HG02885 (cell line): ENCODE measurements around the gene AGPAT3.

Source experiments
- ATAC-seq: cut with Tn5 transposase; IDR thresholded peaks from one replicate; pipeline ENCODE4 v1.9.1; 2021; ENCODE audit warnings: mild to moderate bottlenecking; ENCODE audit not compliant: unreplicated experiment, poor library complexity

Gene AGPAT3

GRCh38 chr21:43985690-43986251 is 120.7 kb downstream of the AGPAT3 start:
- no peak for ATAC-seq

- no peak for ATAC-seq
Measured at GRCh38 chr21:43986544-43987451, 121.8 kb downstream of the AGPAT3 start.

DNA sequence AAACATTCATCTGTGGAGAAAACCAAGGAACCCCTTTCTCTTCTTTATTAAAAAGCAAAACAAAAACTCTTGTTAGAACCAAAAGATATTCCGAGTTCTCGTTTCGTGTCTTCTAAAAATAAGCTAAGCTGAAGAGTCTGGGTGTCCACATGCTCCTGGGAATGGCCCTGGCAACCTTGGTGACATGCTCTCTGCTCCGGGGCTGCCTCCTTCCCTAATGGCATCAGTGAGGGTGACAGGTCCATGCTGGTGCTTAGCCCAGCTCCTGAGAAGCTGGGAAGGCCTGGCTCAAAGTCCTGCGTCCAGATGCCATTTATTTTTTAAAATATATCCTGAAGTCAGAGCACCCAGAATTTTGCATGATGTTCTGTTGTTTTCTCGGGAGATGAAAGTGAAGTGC is 122.5 kb downstream of the AGPAT3 start:
- no peak for ATAC-seq

GRCh38 chr21:43988016-43988415 is 123.0 kb downstream of the AGPAT3 start:
- no peak for ATAC-seq

GRCh38 chr21:43988506-43989230 is 123.6 kb downstream of the AGPAT3 start:
- ATAC-seq = no peak

- no peak for ATAC-seq
Measured at GRCh38 chr21:43989401-43989800, 124.4 kb downstream of the AGPAT3 start.

GRCh38 chr21:43991447-43991991 is 126.5 kb downstream of the AGPAT3 start:
- no peak for ATAC-seq

DNA sequence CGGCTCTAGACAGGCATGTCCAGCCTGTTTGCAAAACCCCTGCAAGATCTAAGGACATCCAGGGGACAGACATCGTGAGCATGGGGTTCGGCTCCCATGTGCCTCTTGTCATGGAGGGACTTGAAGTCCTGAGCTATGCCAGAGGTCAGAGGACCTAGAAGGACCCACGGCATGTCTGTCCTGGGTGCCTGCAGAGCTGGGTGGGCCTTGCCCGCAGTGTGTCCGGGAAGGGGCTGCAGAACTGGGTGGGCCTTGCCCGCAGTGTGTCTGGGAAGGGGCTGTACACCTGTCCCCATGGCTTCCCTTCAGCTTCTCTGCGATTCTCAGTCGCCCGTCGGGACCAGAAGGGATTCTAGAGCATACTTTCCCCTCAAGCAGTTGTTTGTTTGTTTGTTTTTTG is 127.1 kb downstream of the AGPAT3 start:
- ATAC-seq = no peak

DNA sequence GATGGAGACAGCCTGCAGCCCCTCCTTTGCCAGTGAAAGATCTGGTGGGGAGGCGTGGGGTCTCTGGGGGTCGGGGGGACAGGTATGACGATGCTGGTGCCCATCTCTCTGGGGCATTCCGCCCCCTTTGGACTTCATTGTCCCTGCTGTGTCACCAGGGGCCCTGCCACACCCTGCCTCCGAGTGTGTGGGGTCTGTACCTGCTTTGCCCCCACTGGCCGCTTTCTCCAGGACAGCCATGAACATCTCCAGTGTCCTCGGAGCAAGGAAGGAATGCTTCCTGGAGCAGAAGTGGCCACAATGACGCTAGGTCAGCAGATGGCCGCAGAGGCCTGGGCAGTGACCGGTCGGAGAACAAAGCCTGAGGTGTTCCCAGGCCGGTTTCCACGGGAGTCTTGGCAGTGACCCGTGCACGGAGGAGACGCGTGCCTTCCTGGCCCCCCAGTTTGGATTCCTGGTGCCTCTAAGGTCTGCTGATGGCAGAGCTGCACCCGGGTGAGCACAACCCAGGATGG is 128.5 kb downstream of the AGPAT3 start:
- no peak for ATAC-seq

- ATAC-seq = no peak
Measured at GRCh38 chr21:43994085-43994484, 129.1 kb downstream of the AGPAT3 start.

DNA sequence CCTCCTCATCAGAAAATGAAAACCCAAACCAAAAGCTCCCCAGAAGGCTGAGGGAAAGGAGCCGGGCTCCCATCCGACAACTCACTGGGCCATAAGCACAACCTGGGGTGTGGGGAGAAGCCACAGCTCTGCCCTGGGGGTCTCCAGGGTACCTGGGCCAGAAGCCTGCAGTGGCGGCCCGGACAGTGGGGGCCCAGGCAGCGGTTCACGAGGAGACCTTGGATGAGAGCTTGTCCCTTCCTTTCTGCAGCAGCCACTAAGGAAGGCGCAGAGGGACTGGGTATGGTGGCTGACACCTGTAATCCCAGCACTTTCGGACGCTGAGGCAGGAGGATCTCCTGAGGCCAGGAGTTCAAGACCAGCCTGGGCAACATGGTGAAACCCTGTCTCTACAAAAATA is 129.6 kb downstream of the AGPAT3 start:
- ATAC-seq = no peak

DNA sequence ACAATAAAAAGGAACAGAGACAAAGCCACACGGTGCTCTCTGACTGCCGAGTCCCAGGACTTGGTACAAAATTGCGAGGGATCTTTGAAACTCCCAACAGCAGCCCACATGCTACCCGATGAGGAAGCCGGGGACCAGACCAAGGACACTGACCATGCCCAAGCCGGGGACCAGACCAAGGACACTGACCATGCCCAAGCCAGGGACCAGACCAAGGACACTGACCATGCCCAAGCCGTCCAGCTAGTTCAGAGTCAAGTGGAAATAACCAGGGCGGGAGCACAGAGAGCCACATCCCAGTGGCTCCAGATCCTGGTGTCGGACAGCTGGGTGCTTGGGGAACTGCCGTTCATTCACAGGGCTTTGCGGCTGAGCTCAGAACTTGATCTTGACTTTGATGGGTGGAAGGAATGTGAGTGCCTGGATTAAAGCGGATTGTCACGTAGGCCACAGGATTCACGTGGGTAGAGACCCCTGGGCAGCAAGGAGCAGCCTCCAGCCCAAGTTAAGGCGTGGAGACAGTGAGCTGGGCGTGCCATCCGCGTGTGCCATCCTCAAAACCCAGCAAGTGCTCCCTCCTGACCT is 130.6 kb downstream of the AGPAT3 start:
- ATAC-seq = no peak

- no peak for ATAC-seq
Measured at GRCh38 chr21:43997766-43998742, 133.0 kb downstream of the AGPAT3 start.

DNA sequence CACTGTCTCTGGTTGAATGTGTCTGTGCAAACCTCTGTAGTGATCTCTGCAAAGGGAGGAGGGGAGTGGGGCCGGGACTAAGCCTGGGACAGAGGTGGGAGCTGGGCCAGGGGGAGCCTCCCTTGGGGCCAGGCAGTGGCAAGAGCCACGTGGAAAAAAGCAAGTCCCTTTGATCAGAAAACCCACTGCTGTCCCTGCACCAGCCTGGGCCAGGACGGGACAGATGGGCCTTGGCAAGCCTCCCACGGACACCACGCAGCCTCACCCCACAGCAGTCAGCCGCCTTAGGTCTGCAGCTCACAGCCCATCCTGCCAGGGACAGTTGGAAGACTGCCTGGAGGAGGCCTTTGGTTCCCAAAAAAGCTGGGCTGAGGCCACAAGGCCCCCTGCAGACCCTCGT is 135.3 kb downstream of the AGPAT3 start:
- no peak for ATAC-seq

DNA sequence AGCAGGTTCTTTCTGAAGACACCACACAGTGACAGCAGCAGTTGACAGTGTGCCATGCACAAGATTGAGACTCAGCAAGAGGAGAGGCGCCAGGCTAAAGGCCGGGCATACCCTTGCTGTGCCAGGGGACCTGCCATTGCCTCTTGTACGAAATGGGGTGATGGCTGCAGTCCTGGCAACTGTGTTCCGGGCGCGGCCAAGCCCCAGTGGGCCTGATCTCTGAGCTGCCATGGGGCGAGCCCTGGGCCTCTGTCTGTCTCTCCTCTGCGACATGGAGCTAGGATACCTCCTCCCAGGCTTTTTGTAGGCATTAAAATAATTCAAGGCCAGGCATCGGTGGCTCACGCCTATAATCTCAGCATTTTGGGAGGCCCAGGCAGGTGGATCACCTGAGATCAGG is 137.5 kb downstream of the AGPAT3 start:
- no peak for ATAC-seq

DNA sequence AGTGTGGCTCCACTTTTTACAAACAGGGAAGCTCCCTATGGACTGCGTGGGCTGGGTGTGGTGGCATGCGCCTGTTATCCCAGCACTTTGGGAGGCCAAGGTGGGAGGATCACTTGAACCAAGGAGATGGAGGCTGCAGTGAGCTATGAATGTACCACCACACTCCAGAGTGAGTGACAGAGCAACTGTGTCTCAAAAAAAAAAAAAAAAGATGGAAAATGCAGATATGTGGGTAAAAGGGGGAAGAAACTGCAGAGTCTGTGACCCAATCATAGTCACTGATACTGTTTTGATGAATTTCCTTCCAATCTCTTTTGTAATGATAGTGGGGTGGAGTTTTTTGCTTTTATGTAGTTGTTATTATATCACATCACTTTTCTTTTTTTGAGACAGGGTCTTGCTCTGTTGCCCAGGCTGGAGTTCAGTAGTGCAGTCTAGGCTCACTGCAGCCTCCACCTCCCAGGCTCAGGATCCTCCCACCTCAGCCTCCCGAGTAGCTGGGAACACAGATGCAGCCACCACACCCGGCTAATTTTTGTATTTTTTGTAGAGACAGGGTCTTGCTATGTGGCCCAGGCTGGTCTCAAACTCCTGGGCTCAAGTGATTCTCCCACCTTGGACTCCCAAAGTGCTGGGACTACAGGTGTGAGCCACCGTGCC is 138.4 kb downstream of the AGPAT3 start:
- no peak for ATAC-seq

DNA sequence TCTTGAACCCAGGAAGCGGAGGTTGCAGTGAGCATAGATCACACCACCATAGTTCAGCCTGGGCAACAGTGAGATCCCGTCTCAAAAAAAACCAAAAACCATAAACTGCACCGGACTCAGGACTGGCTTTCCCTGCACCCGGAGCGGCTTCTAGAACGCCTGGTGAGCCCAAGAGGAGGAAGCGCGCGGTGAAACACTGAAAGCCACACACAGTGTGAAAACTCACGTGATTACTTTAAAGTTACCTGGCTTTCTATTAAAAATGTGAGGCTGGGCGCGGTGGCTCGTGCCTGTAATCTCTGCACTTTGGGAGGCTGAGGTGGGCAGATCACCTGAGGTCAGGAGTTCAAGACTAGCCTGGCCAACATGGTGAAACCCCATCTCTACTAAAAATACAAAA is 140.0 kb downstream of the AGPAT3 start:
- no peak for ATAC-seq

GRCh38 chr21:44005593-44005992 is 140.6 kb downstream of the AGPAT3 start:
- ATAC-seq = no peak
